ENCODE data around the gene ASB3. TPM values are rescaled to one million over a fixed set of nuclear protein-coding genes. Genes with fewer than 3 reads are reported as not detected.

The ASB3 gene
- total and polyA plus RNA-seq, 2 donors (not counting 1 experiment from before 2014, with no cell fraction given): 15.9 to 30.7 TPM

DNA sequence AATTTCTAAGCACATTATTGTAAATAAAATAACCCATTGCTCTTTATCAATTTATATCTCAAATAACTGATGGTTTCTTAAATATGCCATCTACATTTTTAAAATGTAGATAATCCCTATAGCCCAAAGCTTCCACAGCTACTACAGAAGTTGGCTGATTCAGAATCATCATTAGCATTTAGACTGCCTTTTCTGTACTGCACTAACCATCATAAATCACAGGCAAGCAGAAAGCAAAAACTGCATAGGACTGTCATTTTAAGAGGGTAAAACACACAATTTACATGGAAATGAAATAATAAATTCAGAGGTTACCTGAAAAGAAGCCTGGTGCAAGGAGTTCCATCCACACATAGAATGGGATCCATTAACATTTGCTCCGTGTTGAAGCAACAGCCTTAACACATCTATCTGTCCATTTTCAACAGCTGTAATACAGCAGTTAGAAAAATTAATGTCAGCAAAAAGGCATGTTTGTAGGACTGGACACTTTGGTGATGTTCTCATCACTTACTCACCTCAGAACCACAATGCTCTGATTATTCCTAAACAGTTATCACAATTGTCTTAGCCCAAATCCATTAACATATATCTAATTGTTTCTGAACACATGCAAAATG, 57.5 kb downstream of the ASB3 start:
- Mint-ChIP-seq H3K4me3 (no peak overlapping the region), H3K9me3 (ENCODE audit: insufficient read depth) (no peaks in the 10 kb centered on the region), H3K4me1 (peaks cover 4% of the 10 kb centered on the region), H3K27me3 (no peaks in the 10 kb centered on the region), H3K27ac (no peak overlapping the region)
- no peak for ATAC-seq (ENCODE audit: low read depth)
- Histone ChIP-seq H3K9ac (ENCODE audit: low read length) (no peak overlapping the region), H3K4me3 (ENCODE audit: control extremely low read depth in 1 of 5, extremely low read depth in 1 of 5, insufficient read depth in 1 of 5, low read depth in 2 of 5, low read length in 4 of 5) (no peak overlapping the region), H3K4me1 (ENCODE audit: control insufficient read depth in 2 of 2, insufficient read depth in 2 of 2, low read length in 2 of 2) (no peaks in the 10 kb centered on the region), H3K27ac (ENCODE audit: low read length in 2 of 2) (no peak overlapping the region), H3K4me2 (replicated peaks; ENCODE audit: low read depth, low read length, poor library complexity, severe bottlenecking) (no peak overlapping the region), H3K36me3 (replicated peaks in 1 of 2; ENCODE audit: control extremely low read depth in 1 of 2, control insufficient read depth in 1 of 2, extremely low read depth in 1 of 2, insufficient read depth in 2 of 2, low read length in 1 of 2) (peaks cover 9 to 20% of the 10 kb centered on the region in 2 experiments), H3K9me3 (ENCODE audit: control extremely low read depth in 1 of 3, control insufficient read depth in 2 of 3, insufficient read depth in 1 of 3, low read length in 2 of 3) (peaks cover 0 to 1% (median 0%) of the 10 kb centered on the region in 3 donors), H3K79me2 (ENCODE audit: control insufficient read depth, insufficient read depth, low read length) (no peaks in the 10 kb centered on the region), H4K20me1 (ENCODE audit: control insufficient read depth, insufficient read depth, low read length, poor library complexity, severe bottlenecking) (no peaks in the 10 kb centered on the region), H3K27me3 (replicated peaks in 1 of 4; ENCODE audit: control extremely low read depth in 1 of 4, control insufficient read depth in 3 of 4, insufficient read depth in 4 of 4, low read length in 3 of 4) (no peaks in the 10 kb centered on the region), H2AFZ (ENCODE audit: insufficient read depth, low read depth, low read length, poor library complexity, severe bottlenecking) (no peak overlapping the region)
- ChIA-PET POLR2A (no interaction called here), CTCF (no interaction called here)
- TF ChIP-seq, protein P1, sequence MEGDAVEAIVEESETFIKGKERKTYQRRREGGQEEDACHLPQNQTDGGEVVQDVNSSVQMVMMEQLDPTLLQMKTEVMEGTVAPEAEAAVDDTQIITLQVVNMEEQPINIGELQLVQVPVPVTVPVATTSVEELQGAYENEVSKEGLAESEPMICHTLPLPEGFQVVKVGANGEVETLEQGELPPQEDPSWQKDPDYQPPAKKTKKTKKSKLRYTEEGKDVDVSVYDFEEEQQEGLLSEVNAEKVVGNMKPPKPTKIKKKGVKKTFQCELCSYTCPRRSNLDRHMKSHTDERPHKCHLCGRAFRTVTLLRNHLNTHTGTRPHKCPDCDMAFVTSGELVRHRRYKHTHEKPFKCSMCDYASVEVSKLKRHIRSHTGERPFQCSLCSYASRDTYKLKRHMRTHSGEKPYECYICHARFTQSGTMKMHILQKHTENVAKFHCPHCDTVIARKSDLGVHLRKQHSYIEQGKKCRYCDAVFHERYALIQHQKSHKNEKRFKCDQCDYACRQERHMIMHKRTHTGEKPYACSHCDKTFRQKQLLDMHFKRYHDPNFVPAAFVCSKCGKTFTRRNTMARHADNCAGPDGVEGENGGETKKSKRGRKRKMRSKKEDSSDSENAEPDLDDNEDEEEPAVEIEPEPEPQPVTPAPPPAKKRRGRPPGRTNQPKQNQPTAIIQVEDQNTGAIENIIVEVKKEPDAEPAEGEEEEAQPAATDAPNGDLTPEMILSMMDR (IDR thresholded peaks at IDR 0.05): no peak
- TF ChIP-seq EZH2 (IDR thresholded peaks at IDR 0.05; ENCODE audit: borderline replicate concordance, insufficient read depth, low read depth, low read length, poor library complexity, severe bottlenecking): no peak
- intact Hi-C loops (cut with micrococcal nuclease): no loop called here
- no CpG with 5 or more reads among the region's 1 CpG for WGBS (ENCODE audit: insufficient coverage)
- no peak for DNase-seq

DNA sequence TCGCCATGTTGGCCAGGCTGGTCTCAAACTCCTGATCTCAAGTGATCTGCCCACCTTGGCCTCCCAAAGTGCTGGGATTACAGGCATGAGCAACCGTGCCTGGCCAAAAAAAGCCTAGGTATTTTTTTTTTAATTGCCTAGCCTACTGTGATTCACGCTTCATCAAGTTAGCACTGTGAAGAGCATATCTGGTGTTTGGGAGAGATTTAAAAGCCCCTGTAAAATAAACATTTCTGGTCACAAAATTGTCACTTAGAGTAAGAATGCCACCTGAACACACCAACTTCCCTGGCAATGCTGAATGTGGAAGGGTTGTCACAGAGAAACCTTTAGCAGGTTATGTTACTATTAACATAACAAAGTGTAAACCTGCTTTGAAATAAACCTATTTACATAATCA, 58.8 kb downstream of the ASB3 start:
- no peak overlapping the region for H3K27ac Mint-ChIP-seq
- no peaks in the 10 kb centered on the region for H3K9me3 Mint-ChIP-seq (ENCODE audit: insufficient read depth)
- H3K27me3 Mint-ChIP-seq: no peaks in the 10 kb centered on the region
- Histone ChIP-seq H4K20me1 (ENCODE audit: control insufficient read depth, insufficient read depth, low read length, poor library complexity, severe bottlenecking) (no peaks in the 10 kb centered on the region), H3K4me2 (replicated peaks; ENCODE audit: low read depth, low read length, poor library complexity, severe bottlenecking) (no peak overlapping the region), H3K79me2 (ENCODE audit: control insufficient read depth, insufficient read depth, low read length) (no peaks in the 10 kb centered on the region), H3K36me3 (replicated peaks in 1 of 2; ENCODE audit: control extremely low read depth in 1 of 2, control insufficient read depth in 1 of 2, extremely low read depth in 1 of 2, insufficient read depth in 2 of 2, low read length in 1 of 2) (peaks cover 9 to 20% of the 10 kb centered on the region in 2 experiments), H3K9me3 (ENCODE audit: control extremely low read depth in 1 of 3, control insufficient read depth in 2 of 3, insufficient read depth in 1 of 3, low read length in 2 of 3) (peaks cover 0 to 1% (median 0%) of the 10 kb centered on the region in 3 donors), H3K9ac (ENCODE audit: low read length) (no peak overlapping the region), H3K4me1 (ENCODE audit: control insufficient read depth in 2 of 2, insufficient read depth in 2 of 2, low read length in 2 of 2) (no peaks in the 10 kb centered on the region), H3K27ac (ENCODE audit: low read length in 2 of 2) (no peak overlapping the region), H3K4me3 (ENCODE audit: control extremely low read depth in 1 of 5, extremely low read depth in 1 of 5, insufficient read depth in 1 of 5, low read depth in 2 of 5, low read length in 4 of 5) (no peak overlapping the region), H3K27me3 (replicated peaks in 1 of 4; ENCODE audit: control extremely low read depth in 1 of 4, control insufficient read depth in 3 of 4, insufficient read depth in 4 of 4, low read length in 3 of 4) (no peaks in the 10 kb centered on the region), H2AFZ (ENCODE audit: insufficient read depth, low read depth, low read length, poor library complexity, severe bottlenecking) (no peak overlapping the region)
- H3K4me3 Mint-ChIP-seq: no peak overlapping the region
- WGBS (ENCODE audit: insufficient coverage): 100% methylated on average over 1 of the region's 3 CpGs
- TF ChIP-seq EZH2 (IDR thresholded peaks at IDR 0.05; ENCODE audit: borderline replicate concordance, insufficient read depth, low read depth, low read length, poor library complexity, severe bottlenecking): no peak
- TF ChIP-seq, protein P1 (IDR thresholded peaks at IDR 0.05): no peak
- DNase-seq: no peak
- ChIA-PET POLR2A (no interaction called here), CTCF (no interaction called here)
- peaks cover 5% of the 10 kb centered on the region for H3K4me1 Mint-ChIP-seq
- ATAC-seq (ENCODE audit: low read depth): no peak
- intact Hi-C loops (cut with micrococcal nuclease): no loop called here

All from B cell (primary cell).